Retinal pigment epithelial cell (primary cell): Measurements from ENCODE around the gene MAPKAPK3.
A peak's percentile ranks its signal among the peaks of the same experiment; 100 is the strongest.
"Not testable (repeated sequence)": the region's sequence is repeated elsewhere in the genome, so short reads cannot be mapped to it uniquely, and the experiment has no call there.

Experiments used
- DNase-seq: peaks from one replicate; pipeline ENCODE4 v3.0.0-alpha.2; 2010; ENCODE audit warnings: low read depth
- H3K4me3 ChIP-seq: 2 replicates; pipeline ENCODE4 v1.5.1; 2011; ENCODE audit warnings: mild to moderate bottlenecking, low read length, control low read depth, moderate library complexity
- TF ChIP-seq, protein P1 (sequence below): conservative IDR thresholded peaks from 2 replicates; pipeline ENCODE4 v1.5.1; 2011; ENCODE audit warnings: low read depth, low read length, control low read depth, inconsistent platforms

The MAPKAPK3 gene

GRCh38 chr3:50674349-50675178, 57.6 kb downstream of the MAPKAPK3 start, which contains the start of gene DOCK3:
Gene DOCK3, plus strand, starts transcription at chr3:50674927. Its CDS starts 337 bp downstream, at chr3:50675264.
- no peak for DNase-seq
- H3K4me3 ChIP-seq = peak within 1 kb of the TSS; percentile 52
- TF ChIP-seq, protein P1, sequence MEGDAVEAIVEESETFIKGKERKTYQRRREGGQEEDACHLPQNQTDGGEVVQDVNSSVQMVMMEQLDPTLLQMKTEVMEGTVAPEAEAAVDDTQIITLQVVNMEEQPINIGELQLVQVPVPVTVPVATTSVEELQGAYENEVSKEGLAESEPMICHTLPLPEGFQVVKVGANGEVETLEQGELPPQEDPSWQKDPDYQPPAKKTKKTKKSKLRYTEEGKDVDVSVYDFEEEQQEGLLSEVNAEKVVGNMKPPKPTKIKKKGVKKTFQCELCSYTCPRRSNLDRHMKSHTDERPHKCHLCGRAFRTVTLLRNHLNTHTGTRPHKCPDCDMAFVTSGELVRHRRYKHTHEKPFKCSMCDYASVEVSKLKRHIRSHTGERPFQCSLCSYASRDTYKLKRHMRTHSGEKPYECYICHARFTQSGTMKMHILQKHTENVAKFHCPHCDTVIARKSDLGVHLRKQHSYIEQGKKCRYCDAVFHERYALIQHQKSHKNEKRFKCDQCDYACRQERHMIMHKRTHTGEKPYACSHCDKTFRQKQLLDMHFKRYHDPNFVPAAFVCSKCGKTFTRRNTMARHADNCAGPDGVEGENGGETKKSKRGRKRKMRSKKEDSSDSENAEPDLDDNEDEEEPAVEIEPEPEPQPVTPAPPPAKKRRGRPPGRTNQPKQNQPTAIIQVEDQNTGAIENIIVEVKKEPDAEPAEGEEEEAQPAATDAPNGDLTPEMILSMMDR = no peak

DNA sequence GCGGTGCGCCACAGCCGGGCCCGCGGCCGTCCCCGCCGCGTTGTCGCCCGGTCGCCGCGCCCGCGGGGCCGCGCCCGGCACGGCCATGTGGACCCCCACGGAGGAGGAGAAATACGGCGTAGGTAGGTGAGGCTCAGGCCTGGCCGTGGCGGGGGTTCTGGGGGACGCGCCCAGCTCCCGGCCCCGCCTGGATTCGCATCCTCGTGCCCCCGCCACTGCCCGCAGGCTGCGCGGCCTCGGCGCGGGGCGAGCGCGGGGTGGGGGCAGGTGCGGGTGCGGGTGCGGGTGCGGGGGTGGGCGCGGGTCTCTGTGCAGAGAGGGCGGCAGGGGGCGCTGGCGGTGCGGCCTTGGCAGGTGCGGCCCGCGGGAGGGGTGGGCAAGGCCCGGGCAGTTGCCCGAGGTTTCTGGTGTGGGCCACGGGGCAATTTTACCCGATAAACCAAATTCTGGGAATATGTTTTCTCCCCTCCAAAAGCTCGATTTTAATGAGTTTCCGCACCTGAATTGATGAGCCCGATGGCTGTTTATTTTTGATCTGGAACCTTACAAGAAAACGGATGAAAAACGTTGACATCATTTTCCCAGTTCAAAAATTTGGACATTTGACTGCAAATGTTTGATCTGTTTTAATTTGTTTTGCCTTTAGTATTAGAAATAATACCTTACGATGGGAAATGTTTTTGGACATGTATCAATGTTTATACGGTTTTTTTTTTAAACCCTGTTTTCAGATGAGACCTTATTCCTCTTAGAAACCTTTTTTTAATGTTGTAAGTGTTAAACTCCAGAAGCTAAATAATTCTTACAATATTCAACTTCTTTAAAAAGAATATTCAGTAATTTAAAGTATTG, 58.5 kb downstream of the MAPKAPK3 start:
- TF ChIP-seq, protein P1 = peak; percentile 45
- no peak for DNase-seq
- peak overlapping the region; percentile 45 for H3K4me3 ChIP-seq

DNA sequence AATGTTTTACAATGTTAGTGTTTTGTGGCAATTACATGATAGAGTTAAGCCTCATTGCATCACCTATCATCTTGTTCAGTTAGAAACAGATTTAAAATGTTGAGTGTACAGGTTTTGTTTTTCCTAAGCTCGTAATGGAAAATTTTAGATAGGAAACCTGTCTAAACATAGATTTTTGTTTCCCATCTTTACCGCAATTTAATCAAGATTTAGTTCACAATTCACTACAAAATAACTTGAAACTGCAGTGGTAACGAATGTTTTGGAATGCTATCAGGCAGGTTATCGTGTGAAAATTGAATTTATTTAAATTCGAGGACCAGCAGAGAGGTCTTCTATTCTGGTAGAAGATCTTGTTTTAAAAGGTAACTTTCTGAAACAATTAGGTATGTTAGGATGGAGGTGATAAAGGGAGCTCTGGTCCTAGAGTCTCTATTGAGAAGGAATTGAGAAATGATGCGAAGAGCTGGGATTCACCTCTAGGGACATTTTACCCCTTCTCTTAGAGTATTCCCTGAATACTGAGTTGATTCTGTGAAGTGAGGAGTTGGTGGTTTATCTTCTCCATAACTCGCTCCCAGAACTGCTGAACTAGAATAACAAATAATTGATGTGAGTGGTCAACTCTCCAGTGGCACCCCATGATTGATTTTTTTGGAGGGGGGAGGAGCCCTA, 59.2 kb downstream of the MAPKAPK3 start:
- TF ChIP-seq, protein P1 = no peak
- DNase-seq = no peak
- H3K4me3 ChIP-seq = no peak overlapping the region

DNA sequence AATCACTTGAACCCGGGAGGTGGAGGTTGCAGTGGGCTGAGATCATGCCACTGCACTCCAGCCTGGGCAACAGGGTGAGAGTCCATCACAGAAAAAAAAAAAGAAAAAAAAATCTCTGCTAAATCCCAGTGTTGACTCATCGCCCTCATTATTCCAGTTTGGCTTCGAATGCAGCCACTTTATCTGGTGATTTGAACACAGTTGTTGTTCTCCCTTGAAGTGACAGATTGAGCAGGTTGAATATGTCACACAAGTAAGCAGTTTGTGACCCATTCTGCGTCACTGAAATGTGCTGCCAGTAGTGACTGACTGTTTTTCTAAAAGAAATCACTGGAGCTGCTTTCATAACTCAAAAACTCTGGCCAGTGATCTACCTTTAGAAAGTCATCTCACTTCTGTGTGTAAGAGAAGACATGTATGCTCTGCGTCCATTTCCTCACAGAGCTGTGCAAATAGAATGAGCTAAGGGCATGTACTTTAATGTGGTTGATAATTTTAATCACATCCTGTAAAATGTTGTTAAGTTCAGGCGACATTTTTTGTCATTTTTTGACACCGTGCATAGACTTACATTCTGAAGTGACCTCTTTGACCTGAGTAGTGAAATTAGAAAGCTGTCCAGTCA, 70.3 kb downstream of the MAPKAPK3 start:
- H3K4me3 ChIP-seq = no peak overlapping the region
- peak; percentile 27 for DNase-seq
- TF ChIP-seq, protein P1 = no peak

- DNase-seq = no peak
- no peak overlapping the region for H3K4me3 ChIP-seq
- TF ChIP-seq, protein P1 = no peak
Observed at GRCh38 chr3:50687916-50688315, 71.0 kb downstream of the MAPKAPK3 start.

- not testable (repeated sequence) for H3K4me3 ChIP-seq, DNase-seq
Observed at GRCh38 chr3:50688602-50689001, 71.7 kb downstream of the MAPKAPK3 start.

DNA sequence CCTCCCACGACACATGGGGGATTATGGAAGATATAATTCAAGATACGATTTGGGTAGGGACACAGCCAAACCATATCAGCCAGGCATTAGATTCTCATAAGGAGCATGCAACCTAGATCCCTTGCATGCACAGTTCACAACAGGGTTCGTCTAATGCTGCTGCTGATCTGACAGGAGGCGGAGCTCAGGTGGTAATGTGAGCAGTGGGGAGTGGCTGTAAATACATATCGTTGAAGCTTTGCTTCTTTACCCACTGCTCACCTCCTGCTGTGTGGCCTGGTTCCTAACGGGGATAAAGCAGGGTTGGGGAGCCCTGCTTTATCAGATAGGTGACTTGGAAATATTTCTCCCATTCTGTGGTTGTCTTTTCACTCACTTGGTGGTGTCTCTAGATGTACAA, 72.6 kb downstream of the MAPKAPK3 start:
- DNase-seq = no peak
- no peak overlapping the region for H3K4me3 ChIP-seq
- TF ChIP-seq, protein P1 = no peak
